ENCODE results near the gene TMEM50A.
"Not testable (repeated sequence)": the region's sequence is repeated elsewhere in the genome, so short reads cannot be mapped to it uniquely, and the experiment has no call there.

TMEM50A gene

DNA sequence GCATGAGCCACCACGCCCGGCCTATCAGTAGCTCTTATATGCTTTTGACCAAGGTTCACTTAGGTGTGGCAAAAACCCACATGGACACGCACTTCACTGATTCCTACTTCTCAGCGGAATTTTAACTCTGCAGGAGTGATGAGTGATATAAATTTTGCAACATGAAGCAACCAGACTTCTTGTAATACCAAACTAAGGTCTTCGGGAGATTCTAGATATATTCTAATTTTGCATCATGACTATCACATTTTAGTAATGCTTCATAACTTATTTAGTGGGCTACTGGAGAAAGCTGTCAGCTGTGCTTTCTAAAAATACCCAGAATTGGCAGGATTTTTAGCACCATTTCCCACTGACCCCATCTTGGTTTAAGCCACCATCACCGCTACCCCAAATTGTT, 54.7 kb downstream of the TMEM50A start:
- H3K9me3 ChIP-seq (ENCODE audit: control insufficient read depth, insufficient read depth, low read depth, low read length) = no peaks in the 10 kb centered on the region
- H3K4me3 ChIP-seq (ENCODE audit: low read depth, low read length) = no peak overlapping the region
- H3K4me1 ChIP-seq (ENCODE audit: control insufficient read depth, insufficient read depth, low read length) = no peaks in the 10 kb centered on the region
- no peaks in the 10 kb centered on the region for H3K36me3 ChIP-seq (ENCODE audit: control insufficient read depth, insufficient read depth, low read length)
- H3K9ac ChIP-seq (ENCODE audit: low read length) = no peak overlapping the region
- H3K27ac ChIP-seq (ENCODE audit: low read depth, low read length) = no peak overlapping the region
- no peaks in the 10 kb centered on the region for H3K27me3 ChIP-seq (ENCODE audit: control insufficient read depth, insufficient read depth, low read length)

DNA sequence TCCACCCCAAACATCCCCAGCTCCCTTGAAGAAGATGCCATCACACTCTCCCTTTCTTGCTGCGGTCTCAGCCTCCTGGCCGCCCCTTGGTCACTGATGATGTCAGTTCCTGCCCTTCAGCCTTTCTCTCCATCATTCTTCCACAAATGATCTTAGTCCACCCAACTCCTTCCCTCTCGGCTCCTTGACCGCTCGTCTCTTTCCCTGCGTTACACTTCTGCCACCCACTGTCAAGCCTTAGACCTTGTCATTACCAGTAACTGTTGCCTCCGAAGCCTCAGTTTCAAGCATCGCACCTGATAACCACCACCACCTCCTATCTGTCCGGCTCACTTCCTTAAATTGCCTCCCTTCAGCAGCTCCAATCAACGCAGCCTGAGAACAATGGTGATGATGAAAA, 59.4 kb downstream of the TMEM50A start:
- not testable (repeated sequence) for H3K4me3 ChIP-seq (ENCODE audit: low read depth, low read length); H3K9ac ChIP-seq (ENCODE audit: low read length); H3K27me3 ChIP-seq (ENCODE audit: control insufficient read depth, insufficient read depth, low read length); H3K4me1 ChIP-seq (ENCODE audit: control insufficient read depth, insufficient read depth, low read length); H3K27ac ChIP-seq (ENCODE audit: low read depth, low read length); H3K36me3 ChIP-seq (ENCODE audit: control insufficient read depth, insufficient read depth, low read length); H3K9me3 ChIP-seq (ENCODE audit: control insufficient read depth, insufficient read depth, low read depth, low read length)

DNA sequence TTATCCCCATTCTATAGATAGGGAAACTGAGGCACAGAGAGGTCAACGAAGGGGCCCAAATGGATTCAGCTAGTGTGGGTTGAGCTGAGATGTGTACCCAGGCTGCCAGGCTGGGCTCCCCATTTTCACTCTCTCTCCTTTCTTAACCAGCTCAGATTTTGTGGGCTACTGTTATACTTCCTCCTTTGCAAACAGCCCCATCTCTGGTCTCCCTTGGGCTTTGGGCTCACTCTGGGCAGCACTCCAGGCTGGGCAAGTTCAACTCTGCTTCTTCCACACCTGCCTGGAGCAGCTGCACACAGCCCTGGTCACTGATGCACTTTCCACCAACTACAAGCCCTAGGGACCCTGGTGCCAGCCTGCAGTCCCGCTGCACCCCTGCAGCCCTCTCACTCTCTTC, 59.9 kb downstream of the TMEM50A start:
- not testable (repeated sequence) for H3K27ac ChIP-seq (ENCODE audit: low read depth, low read length); H3K9me3 ChIP-seq (ENCODE audit: control insufficient read depth, insufficient read depth, low read depth, low read length); H3K9ac ChIP-seq (ENCODE audit: low read length); H3K4me3 ChIP-seq (ENCODE audit: low read depth, low read length); H3K36me3 ChIP-seq (ENCODE audit: control insufficient read depth, insufficient read depth, low read length); H3K4me1 ChIP-seq (ENCODE audit: control insufficient read depth, insufficient read depth, low read length); H3K27me3 ChIP-seq (ENCODE audit: control insufficient read depth, insufficient read depth, low read length)

DNA sequence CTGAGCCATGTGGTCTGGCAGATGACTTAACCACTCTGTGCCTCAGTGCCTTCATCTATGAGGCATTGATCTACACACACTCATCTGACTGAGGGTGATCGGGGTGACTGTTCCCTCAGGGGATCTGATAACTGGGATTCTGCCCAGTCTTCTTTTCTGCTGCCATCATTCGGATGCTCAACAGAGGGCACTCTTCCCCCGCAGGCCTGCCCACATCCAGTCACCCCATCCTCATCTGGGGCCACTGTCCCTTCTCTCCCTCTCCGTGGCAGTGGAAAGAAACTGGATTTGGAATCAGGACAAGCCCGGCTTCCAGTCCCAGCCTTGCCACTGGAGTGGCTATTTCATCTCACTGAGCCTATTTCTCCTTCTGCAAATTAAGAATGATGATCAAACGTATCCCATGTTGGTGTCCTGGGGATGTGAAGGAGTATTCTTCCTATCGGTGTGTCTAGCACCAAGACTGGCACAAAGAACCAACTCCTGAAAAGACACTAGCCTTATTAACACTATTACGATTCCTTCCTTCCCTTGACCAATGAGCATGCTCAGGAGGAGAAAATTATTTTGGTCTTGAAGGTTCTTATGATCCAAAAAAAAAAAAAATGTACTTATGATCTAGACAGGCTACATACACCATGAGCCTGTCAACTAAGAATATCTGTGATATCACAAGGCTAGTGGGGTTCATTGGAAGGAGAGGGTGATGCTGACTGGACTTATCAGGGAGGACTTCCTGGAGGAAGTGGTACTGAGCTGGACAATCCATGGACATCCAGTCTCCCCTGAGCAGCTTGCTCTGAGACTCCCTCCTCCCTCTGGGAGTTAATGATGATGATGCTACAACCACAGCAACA, 65.0 kb downstream of the TMEM50A start:
- not testable (repeated sequence) for H3K4me3 ChIP-seq (ENCODE audit: low read depth, low read length); H3K36me3 ChIP-seq (ENCODE audit: control insufficient read depth, insufficient read depth, low read length); H3K9me3 ChIP-seq (ENCODE audit: control insufficient read depth, insufficient read depth, low read depth, low read length); H3K27ac ChIP-seq (ENCODE audit: low read depth, low read length); H3K27me3 ChIP-seq (ENCODE audit: control insufficient read depth, insufficient read depth, low read length); H3K4me1 ChIP-seq (ENCODE audit: control insufficient read depth, insufficient read depth, low read length); H3K9ac ChIP-seq (ENCODE audit: low read length)

DNA sequence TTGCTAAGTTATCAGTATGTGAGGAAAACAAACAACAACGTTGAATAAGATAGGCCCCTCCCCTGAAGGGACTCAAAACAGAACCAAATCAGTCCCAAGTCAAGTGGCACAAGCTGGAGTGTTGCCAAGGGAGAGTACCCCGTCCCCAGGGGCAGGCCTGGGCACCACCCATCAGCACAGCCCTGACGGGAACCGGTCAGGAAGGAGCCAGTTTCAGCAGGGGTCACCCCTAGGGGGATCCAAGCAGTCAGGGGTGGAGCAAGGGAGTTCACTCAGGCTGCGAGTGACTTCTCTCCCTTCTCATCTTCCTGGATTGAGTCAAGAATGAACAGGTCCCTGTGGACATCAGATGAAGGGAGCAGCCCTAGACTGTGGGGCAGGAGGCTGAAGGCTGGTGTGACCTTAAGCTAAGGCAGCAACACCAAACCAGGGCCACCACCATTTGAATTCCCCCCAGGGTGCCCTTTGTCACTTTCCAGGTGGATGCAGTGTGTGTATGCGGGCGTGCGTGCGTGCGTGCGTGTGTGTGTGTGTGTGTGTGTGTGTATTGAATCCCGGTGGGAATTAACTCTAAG, 67.7 kb downstream of the TMEM50A start:
- H3K27ac ChIP-seq (ENCODE audit: low read depth, low read length); H3K9ac ChIP-seq (ENCODE audit: low read length); H3K9me3 ChIP-seq (ENCODE audit: control insufficient read depth, insufficient read depth, low read depth, low read length); H3K4me3 ChIP-seq (ENCODE audit: low read depth, low read length); H3K36me3 ChIP-seq (ENCODE audit: control insufficient read depth, insufficient read depth, low read length); H3K27me3 ChIP-seq (ENCODE audit: control insufficient read depth, insufficient read depth, low read length); H3K4me1 ChIP-seq (ENCODE audit: control insufficient read depth, insufficient read depth, low read length): not testable (repeated sequence)

DNA sequence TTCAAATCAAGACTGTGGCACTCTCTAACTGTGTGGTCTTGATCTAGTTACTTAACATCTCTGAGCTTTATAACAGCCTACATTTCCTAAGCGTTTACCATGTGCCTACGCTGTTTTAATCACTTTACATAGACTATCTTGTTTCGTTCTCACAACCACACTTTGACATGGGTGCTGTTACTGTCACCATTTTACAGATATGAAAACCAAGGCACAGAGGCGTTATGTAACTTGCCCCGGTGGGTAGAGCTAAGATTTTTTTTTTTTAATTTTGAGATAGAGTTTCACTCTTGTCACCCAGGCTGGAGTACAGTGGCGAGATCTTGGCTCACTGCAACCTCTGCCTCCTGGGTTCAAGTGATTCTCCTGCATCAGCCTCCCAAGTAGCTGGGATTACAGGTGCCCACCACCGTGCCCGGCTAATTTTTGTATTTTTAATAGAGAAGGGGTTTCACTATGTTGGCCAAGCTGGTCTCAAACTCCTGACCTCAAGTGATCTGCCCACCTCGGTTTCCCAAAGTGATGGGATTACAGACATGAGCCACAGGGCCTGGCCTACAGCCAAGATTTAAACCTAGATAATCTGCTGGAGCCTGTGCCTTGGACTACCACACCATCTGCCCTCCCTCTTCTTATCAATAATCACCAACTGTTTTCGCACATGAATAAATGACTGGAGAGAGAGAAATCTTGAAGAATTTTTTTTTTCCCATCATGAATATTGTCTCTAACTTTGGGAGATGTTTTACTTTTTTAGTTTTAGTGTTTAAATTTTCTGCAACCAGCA, 71.7 kb downstream of the TMEM50A start:
- H3K9ac ChIP-seq (ENCODE audit: low read length); H3K27me3 ChIP-seq (ENCODE audit: control insufficient read depth, insufficient read depth, low read length); H3K4me3 ChIP-seq (ENCODE audit: low read depth, low read length); H3K9me3 ChIP-seq (ENCODE audit: control insufficient read depth, insufficient read depth, low read depth, low read length); H3K4me1 ChIP-seq (ENCODE audit: control insufficient read depth, insufficient read depth, low read length); H3K27ac ChIP-seq (ENCODE audit: low read depth, low read length); H3K36me3 ChIP-seq (ENCODE audit: control insufficient read depth, insufficient read depth, low read length): not testable (repeated sequence)

Measured in HUES6 (cell line).